Osteoblast (primary cell): ENCODE results near the gene ZNF415. TPM values are rescaled to one million over a fixed set of nuclear protein-coding genes. Genes with fewer than 3 reads are reported as not detected.

Experiments used
- DNase-seq: peaks from one replicate; pipeline ENCODE4 v3.0.0; 2011; ENCODE audit warnings: low spot score, mixed read lengths; ENCODE audit not compliant: insufficient read length; ENCODE audit errors: missing footprints
- H2AFZ ChIP-seq: 2 replicates; pipeline ENCODE4 v1.6.0; 2011; ENCODE audit warnings: mild to moderate bottlenecking, low read length
- H3K27ac ChIP-seq: 2 replicates; pipeline ENCODE4 v1.5.1; 2011; ENCODE audit warnings: mild to moderate bottlenecking, low read depth, low read length, moderate library complexity
- H3K27me3 ChIP-seq: 2 replicates; pipeline ENCODE4 v1.6.0; 2012; ENCODE audit warnings: mild to moderate bottlenecking, control low read depth, inconsistent platforms, low read length, moderate library complexity; ENCODE audit not compliant: insufficient read depth
- H3K36me3 ChIP-seq: 2 replicates; pipeline ENCODE4 v1.5.1; 2011; ENCODE audit warnings: mild to moderate bottlenecking, low read length, control low read depth, moderate library complexity; ENCODE audit not compliant: insufficient read depth
- H3K4me1 ChIP-seq: 2 replicates; pipeline ENCODE4 v1.5.1; 2011; ENCODE audit warnings: mild to moderate bottlenecking, low read length, control low read depth, moderate library complexity; ENCODE audit not compliant: insufficient read depth
- H3K4me2 ChIP-seq: 2 replicates; pipeline ENCODE4 v1.6.0; 2011; ENCODE audit warnings: mild to moderate bottlenecking, low read length; ENCODE audit not compliant: insufficient read depth
- H3K4me3 ChIP-seq: fragments of 200-600 bp; sonication (generic); 3 replicates; pipeline ENCODE4 v1.5.1; 2012; ENCODE audit warnings: mild to moderate bottlenecking, low read length, inconsistent platforms; ENCODE audit not compliant: insufficient read depth
- H3K79me2 ChIP-seq: 2 replicates; pipeline ENCODE4 v1.6.0; 2012; ENCODE audit warnings: mild to moderate bottlenecking, low read length, control low read depth, inconsistent platforms; ENCODE audit not compliant: insufficient read depth
- H3K9me3 ChIP-seq: 2 replicates; pipeline ENCODE4 v1.5.1; 2011; ENCODE audit warnings: low read depth, low read length, control low read depth
- H4K20me1 ChIP-seq: 2 replicates; pipeline ENCODE4 v1.6.0; 2012; ENCODE audit warnings: mild to moderate bottlenecking, low read length, control low read depth; ENCODE audit not compliant: insufficient read depth
- total RNA-seq: library from RNA; depleted of rRNA; stranded (reverse); fragments of >200 nt; gene quantifications from 2 replicates; pipeline ENCODE4 v1.2.3, GENCODE V29; 2012
- TF ChIP-seq, protein P1 (sequence below): IDR thresholded peaks from 2 replicates; pipeline ENCODE4 v1.5.1; 2011; ENCODE audit warnings: mild to moderate bottlenecking, low read depth, low read length, moderate library complexity; ENCODE audit errors: extremely low read depth

The ZNF415 gene
- total RNA-seq: 7.6 and 11.2 TPM in 2 replicates

DNA sequence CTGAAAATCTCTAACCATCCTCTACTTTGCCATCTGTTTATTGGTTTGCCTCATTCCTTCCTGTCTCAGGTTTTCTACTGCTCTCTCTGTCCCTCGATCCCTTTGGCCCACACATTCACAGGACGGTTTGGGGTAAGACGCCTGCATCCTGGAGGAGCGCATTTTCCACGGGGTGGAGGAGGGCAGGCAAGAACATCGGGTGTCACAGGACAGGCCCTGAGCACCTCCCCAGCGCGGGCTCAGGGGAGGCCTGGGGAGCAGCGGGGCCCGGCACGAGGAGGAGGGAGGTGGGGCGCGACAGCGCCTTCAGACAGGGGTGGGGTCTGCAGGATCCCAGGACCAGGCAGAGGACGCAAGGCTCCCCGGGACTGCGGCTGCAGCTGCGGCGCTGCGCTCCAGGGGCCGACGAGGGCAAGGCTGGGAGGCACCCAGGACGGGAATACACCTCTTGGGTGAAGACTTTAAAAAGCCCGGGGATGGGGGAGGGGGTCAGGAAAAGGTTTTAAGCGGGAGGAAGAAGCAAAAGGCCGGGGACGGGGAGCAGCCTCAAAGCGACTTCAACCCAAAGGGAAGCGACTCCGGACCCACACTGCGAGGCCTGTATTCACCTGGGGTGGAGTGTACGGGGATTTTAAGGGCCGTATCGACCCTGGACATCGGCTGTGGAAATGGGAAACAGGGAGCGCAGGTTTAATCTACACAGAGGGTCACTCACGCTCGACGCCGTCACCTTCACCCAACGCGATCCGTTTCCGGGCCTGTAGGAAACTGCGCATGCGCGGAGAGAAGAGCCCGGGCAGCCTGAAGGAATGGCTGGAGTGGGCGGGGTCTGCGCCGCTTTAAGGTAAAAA, at the start of gene ZNF415:
TSS of gene ZNF415 (minus strand) at position 770 of the 851 bp plus-strand sequence. CDS start 10,234 bp downstream, outside the sequence.
- H3K79me2 ChIP-seq: peaks cover 6% of the 10 kb centered on the region
- peak within 1 kb of the TSS; percentile 88 for H3K4me2 ChIP-seq
- peaks cover 11% of the 10 kb centered on the region for H3K4me1 ChIP-seq
- H3K27me3 ChIP-seq: no peaks in the 10 kb centered on the region
- peak within 1 kb of the TSS; percentile 92 for H2AFZ ChIP-seq
- H4K20me1 ChIP-seq: peaks cover 3% of the 10 kb centered on the region
- H3K9me3 ChIP-seq: no peaks in the 10 kb centered on the region
- no peaks in the 10 kb centered on the region for H3K36me3 ChIP-seq
- peak; percentile 87 for DNase-seq
- H3K4me3 ChIP-seq: peak within 1 kb of the TSS; percentile 72
- TF ChIP-seq, protein P1, sequence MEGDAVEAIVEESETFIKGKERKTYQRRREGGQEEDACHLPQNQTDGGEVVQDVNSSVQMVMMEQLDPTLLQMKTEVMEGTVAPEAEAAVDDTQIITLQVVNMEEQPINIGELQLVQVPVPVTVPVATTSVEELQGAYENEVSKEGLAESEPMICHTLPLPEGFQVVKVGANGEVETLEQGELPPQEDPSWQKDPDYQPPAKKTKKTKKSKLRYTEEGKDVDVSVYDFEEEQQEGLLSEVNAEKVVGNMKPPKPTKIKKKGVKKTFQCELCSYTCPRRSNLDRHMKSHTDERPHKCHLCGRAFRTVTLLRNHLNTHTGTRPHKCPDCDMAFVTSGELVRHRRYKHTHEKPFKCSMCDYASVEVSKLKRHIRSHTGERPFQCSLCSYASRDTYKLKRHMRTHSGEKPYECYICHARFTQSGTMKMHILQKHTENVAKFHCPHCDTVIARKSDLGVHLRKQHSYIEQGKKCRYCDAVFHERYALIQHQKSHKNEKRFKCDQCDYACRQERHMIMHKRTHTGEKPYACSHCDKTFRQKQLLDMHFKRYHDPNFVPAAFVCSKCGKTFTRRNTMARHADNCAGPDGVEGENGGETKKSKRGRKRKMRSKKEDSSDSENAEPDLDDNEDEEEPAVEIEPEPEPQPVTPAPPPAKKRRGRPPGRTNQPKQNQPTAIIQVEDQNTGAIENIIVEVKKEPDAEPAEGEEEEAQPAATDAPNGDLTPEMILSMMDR: no peak
- H3K27ac ChIP-seq: no peak within 1 kb of the TSS

DNA sequence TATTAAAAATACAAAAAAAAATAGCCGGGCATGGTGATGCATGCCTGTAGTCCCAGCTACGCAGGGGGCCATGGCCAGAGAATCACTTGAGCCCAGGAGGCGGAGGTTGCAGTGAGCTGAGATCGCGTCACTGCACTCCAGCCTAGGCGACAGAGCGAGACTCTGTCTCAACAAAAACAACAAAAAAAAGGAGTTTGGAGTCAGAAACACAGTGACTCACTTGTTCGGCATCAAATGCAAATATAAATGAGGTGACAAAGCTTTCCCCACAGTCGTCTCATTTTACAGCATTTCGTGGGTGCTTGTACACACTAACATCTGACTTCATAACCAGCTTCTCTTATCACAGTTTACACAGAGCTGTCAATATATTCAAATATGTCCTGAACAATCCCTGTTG, 49.5 kb upstream of the ZNF415 start:
- Histone ChIP-seq H3K4me3 (no peak overlapping the region), H3K4me1 (peaks cover 17% of the 10 kb centered on the region), H4K20me1 (no peaks in the 10 kb centered on the region), H3K79me2 (no peaks in the 10 kb centered on the region), H3K27me3 (no peaks in the 10 kb centered on the region), H3K36me3 (peaks cover 9% of the 10 kb centered on the region), H3K4me2 (peak overlapping the region; percentile 16), H3K27ac (peak overlapping the region; percentile 73), H3K9me3 (peaks cover 2% of the 10 kb centered on the region), H2AFZ (no peak overlapping the region)
- DNase-seq: no peak
- TF ChIP-seq, protein P1: no peak

DNA sequence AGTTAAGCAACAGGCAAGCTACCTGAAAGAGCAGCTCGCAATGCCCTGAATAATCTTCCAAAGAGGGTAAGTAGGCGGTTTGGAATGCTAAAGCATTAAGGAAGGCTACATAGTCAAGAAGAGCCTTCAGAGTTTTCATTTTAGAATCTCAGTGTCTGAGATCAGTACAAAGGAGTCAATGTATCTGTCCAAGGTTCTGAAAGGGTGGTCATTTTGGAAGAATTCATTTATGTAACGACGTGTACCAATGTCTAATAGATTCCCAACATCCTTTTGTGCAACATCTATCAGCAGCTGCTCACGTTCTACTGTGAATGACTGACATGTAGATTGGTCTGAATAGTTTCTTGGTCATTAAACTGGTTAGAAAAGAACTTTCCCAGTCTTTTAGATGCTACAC, 45.3 kb upstream of the ZNF415 start:
- no peaks in the 10 kb centered on the region for H4K20me1 ChIP-seq
- H2AFZ ChIP-seq: no peak overlapping the region
- H3K27me3 ChIP-seq: no peaks in the 10 kb centered on the region
- TF ChIP-seq, protein P1: no peak
- no peak overlapping the region for H3K4me3 ChIP-seq
- peaks cover 7% of the 10 kb centered on the region for H3K4me1 ChIP-seq
- DNase-seq: peak; percentile 48
- peaks cover 9% of the 10 kb centered on the region for H3K36me3 ChIP-seq
- no peaks in the 10 kb centered on the region for H3K79me2 ChIP-seq
- H3K27ac ChIP-seq: no peak overlapping the region
- H3K4me2 ChIP-seq: no peak overlapping the region
- H3K9me3 ChIP-seq: peaks cover 4% of the 10 kb centered on the region

DNA sequence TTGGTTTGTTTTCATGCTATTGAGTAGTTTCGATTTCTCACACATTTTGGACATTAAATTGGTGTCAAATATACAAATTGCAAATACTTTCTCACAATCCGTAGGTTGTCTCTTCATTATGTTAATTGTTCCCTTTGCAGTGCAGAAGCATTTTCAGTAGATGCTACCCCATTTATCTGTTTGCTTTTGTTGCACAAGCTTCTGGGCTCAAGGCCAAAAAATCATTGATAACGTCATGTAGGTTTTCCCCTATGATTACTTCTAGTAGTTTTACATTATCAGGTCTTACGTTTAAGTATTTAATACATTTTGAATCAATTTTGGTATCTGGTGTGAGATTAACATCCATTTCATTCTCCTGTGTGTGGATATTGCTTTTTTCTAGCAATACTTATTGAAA, 40.2 kb upstream of the ZNF415 start:
- no peaks in the 10 kb centered on the region for H3K36me3 ChIP-seq
- no peaks in the 10 kb centered on the region for H3K4me1 ChIP-seq
- DNase-seq: no peak
- H3K27me3 ChIP-seq: no peaks in the 10 kb centered on the region
- TF ChIP-seq, protein P1: no peak
- H3K4me2 ChIP-seq: no peak overlapping the region
- H3K9me3 ChIP-seq: peaks cover 2% of the 10 kb centered on the region
- no peaks in the 10 kb centered on the region for H4K20me1 ChIP-seq
- H3K4me3 ChIP-seq: no peak overlapping the region
- H3K27ac ChIP-seq: no peak overlapping the region
- no peaks in the 10 kb centered on the region for H3K79me2 ChIP-seq
- H2AFZ ChIP-seq: no peak overlapping the region
